Sigmoid colon (tissue), 7 donors: Measurements from ENCODE around the gene HSPE1. TPM values are rescaled to one million over a fixed set of nuclear protein-coding genes. Genes with fewer than 3 reads are reported as not detected.

Source experiments
- DNase-seq: peaks from one replicate; pipeline ENCODE4 v3.0.0-alpha.2; 2019
- H3K27ac ChIP-seq, 4 donors: fragments of 200-600 bp; sonication (generic); one replicate each; pipeline ENCODE4 v1.5.1; 2016 to 2019; ENCODE audit warnings: mild to moderate bottlenecking in 1 of 4
- H3K27me3 ChIP-seq, 3 donors: fragments of 200-600 bp; sonication (generic); one replicate each; pipeline ENCODE4 v1.5.1; 2019; ENCODE audit warnings: mild to moderate bottlenecking in 1 of 3
- H3K36me3 ChIP-seq, 4 donors: fragments of 200-600 bp; sonication (generic); one replicate each; pipeline ENCODE4 v1.5.1; 2016 to 2019
- H3K4me1 ChIP-seq, 4 donors: fragments of 200-600 bp; sonication (generic); one replicate each; pipeline ENCODE4 v1.5.1; 2017 to 2019
- H3K4me3 ChIP-seq, 4 donors: fragments of 200-600 bp; sonication (generic); one replicate each; pipeline ENCODE4 v1.5.1; 2017 to 2019; ENCODE audit warnings: mild to moderate bottlenecking in 2 of 4, moderate library complexity in 1 of 4
- H3K9me3 ChIP-seq, 4 donors: fragments of 200-600 bp in 3 of 4; sonication (generic) in 3 of 4; one replicate each; pipeline versions ENCODE4 v1.5.1 to v1.6.1; 2013 to 2019
- CTCF ChIP-seq, 4 experiments: fragments of 450-650 bp in 3 of 4; fragments of 200-600 bp in 1 of 4; IDR thresholded peaks; one replicate each; pipeline ENCODE4 v1.5.1; 2016 to 2019; ENCODE audit warnings: antibody characterized with exemption in 4 of 4, mild to moderate bottlenecking in 3 of 4, moderate library complexity in 2 of 4
- EP300 ChIP-seq, 4 donors: sonication (generic); formaldehyde crosslinking; IDR thresholded peaks; one replicate each; pipeline ENCODE4 v1.6.1; 2017; ENCODE audit warnings: antibody characterized with exemption in 4 of 4
- POLR2A ChIP-seq, 2 donors: fragments of 450-650 bp; IDR thresholded peaks; one replicate each; pipeline ENCODE4 v1.6.1; 2016; ENCODE audit warnings: antibody characterized with exemption in 2 of 2, mild to moderate bottlenecking in 2 of 2, moderate library complexity in 2 of 2
- POLR2AphosphoS5 ChIP-seq, 4 donors: sonication (generic); formaldehyde crosslinking; IDR thresholded peaks; one replicate each; pipeline ENCODE4 v1.6.1; 2017; ENCODE audit warnings: antibody characterized with exemption in 4 of 4
- WGBS, 2 donors: extraction: QIAGEN DNeasy Blood & Tissue Kit; methylation state at CpG; one replicate each; pipeline ENCODE4 v1.1.7; 2013; 5-methylcytosine and 5-hydroxymethylcytosine counted together
- intact Hi-C: fragments of 100-400 bp; cut with DNase I; formaldehyde crosslinking; loops from one replicate; pipeline ENCODE4 v1.15.1; 2023
- polyA plus RNA-seq, 3 donors: library from polyadenylated mRNA; stranded (reverse); fragments of 200-250 nt; gene quantifications; one replicate each; pipeline ENCODE4 v1.2.3, GENCODE V29; 2013
- total RNA-seq, 4 donors: library from RNA; depleted of rRNA; stranded (reverse); fragments of >200 nt; gene quantifications; one replicate each; pipeline ENCODE4 v1.1.0, GENCODE V29; 2016
- donor health status: healthy with polysubstance abuse.
- donor health status: Bipolar disorder and iron deficiency.
- donor health status: healthy.

HSPE1 gene
- total and polyA plus RNA-seq, 7 donors, result 47.8 to 267 (median 136) TPM

DNA sequence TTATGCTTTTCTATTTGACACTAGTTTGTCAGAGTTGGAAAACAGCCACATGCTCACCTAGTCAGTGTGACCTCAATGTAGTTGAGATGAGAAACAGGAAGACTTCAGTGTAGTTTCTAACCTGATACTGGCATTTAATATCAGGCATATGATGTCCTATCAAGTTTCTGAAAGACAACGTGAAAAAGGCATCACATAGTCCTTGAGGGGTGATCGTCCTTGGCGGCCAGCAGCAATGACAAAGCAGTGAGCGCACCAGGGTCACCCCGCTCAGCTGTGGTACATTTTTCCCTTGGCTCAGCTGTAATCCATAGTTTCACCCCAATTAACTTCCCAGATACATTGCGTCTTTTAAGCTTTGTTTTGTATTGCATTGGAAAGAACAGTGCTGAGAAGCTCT is 4.3 kb downstream of the HSPE1 start:
- no peak for DNase-seq
- Histone ChIP-seq H3K36me3 (peaks cover 0 to 37% (median 8%) of the 10 kb centered on the region in 4 donors), H3K27me3 (no peaks in the 10 kb centered on the region), H3K9me3 (no peaks in the 10 kb centered on the region), H3K4me1 (peaks cover 0 to 19% (median 14%) of the 10 kb centered on the region in 4 donors), H3K27ac (no peak overlapping the region), H3K4me3 (no peak overlapping the region)
- TF ChIP-seq POLR2AphosphoS5 (IDR thresholded peaks at IDR 0.05) (no peak), CTCF (IDR thresholded peaks at IDR 0.05) (no peak), POLR2A (IDR thresholded peaks at IDR 0.05) (no peak), EP300 (IDR thresholded peaks at IDR 0.05) (no peak)
- intact Hi-C loops, result no loop called here
- 88 to 95% methylated on average over 6 of the region's 6 CpGs for WGBS, 2 donors

DNA sequence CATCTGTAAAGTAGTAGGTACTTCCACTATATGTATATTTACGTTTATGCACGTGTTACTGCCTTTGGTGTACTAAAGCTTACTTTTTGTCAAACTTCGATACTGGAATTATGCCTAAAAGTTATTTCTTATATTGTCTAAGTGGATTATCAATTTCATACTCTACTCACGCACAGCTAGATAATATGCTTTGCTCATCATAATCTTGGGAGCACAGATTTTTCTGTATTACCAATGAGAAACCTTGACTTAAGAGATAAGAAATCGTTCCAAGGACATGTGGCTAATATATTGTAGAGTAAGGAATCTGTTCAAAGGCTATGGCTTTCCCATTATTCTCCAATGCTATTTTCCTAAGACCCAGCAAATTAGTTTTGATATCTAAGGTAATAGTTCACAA is 6.5 kb downstream of the HSPE1 start:
- WGBS, 2 donors, result 93 to 98% methylated on average over 5 of the region's 5 CpGs
- Histone ChIP-seq H3K9me3 (no peaks in the 10 kb centered on the region), H3K36me3 (peaks cover 0 to 35% (median 8%) of the 10 kb centered on the region in 4 donors), H3K4me1 (peaks cover 0 to 13% (median 9%) of the 10 kb centered on the region in 4 donors), H3K4me3 (no peak overlapping the region), H3K27ac (no peak overlapping the region), H3K27me3 (no peaks in the 10 kb centered on the region)
- no peak for DNase-seq
- no peak for TF ChIP-seq POLR2AphosphoS5 (IDR thresholded peaks at IDR 0.05)
- no peak for TF ChIP-seq POLR2A (IDR thresholded peaks at IDR 0.05)
- TF ChIP-seq CTCF (IDR thresholded peaks at IDR 0.05), result no peak
- no peak for TF ChIP-seq EP300 (IDR thresholded peaks at IDR 0.05)
- intact Hi-C loops, result no loop called here

DNA sequence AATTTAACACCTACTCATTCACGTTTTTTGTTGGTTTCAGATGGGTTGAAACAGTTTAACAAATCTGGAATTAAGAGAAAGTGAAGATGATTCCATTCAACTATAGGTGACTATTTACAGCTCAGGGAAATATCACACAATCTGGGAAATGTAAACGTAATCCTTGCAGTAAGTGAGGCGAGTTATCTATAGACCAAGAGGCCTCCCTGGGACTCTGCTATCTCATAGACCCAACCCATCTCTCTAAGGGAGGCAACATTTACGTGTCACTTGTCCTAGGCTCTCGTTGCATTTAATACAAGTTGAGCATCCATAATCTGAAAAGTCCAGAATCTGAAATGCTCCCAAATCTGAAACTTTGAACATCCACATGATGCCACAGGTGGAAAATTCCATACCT is 13.7 kb downstream of the HSPE1 start:
- WGBS, 2 donors, result 94% methylated on average over 5 of the region's 5 CpGs

DNA sequence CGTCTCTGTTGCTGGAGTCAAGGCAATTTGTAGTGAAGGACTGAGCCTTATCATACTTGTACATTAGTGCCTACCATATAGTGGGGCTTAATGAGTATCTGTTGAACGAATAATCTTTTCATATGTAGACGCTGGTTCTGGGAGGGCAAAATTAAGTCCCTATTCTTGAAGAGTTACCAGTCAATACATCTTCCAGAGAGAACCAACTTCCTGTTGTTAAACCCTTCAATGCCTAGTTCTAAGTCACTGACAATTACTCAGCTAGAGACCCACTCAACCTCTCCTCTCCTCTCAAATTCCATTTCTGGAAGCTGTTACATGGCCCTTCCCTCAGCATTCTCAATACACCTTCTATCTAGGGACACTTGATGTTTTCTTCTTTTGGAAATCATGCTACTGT is 14.6 kb downstream of the HSPE1 start:
- intact Hi-C loops, result loop anchor here (2.0 to 5.0 kb wide), 6 partner anchors 14 to 1943 kb away; partner anchors contain the start of genes COQ10B, HSPE1, MARS2 and SATB2
- WGBS, 2 donors, result 62 to 78% methylated on average over 3 of the region's 3 CpGs
- Histone ChIP-seq H3K36me3 (no peaks in the 10 kb centered on the region), H3K27me3 (no peaks in the 10 kb centered on the region), H3K9me3 (no peaks in the 10 kb centered on the region), H3K4me1 (peaks cover 0 to 31% (median 23%) of the 10 kb centered on the region in 4 donors), H3K4me3 (peak overlapping the region in 2 of 4 donors; percentile 90), H3K27ac (peak overlapping the region; percentile 91 to 96 (median 92))
- TF ChIP-seq POLR2A (IDR thresholded peaks at IDR 0.05) (no peak), POLR2AphosphoS5 (IDR thresholded peaks at IDR 0.05) (no peak), CTCF (IDR thresholded peaks at IDR 0.05) (no peak), EP300 (IDR thresholded peaks at IDR 0.05) (no peak)
- DNase-seq, result no peak

More for the DNA sequence above, 13.7 kb downstream of the HSPE1 start:
- Histone ChIP-seq H3K4me3 (no peak overlapping the region), H3K4me1 (peaks cover 0 to 25% (median 20%) of the 10 kb centered on the region in 4 donors), H3K27me3 (no peaks in the 10 kb centered on the region), H3K9me3 (no peaks in the 10 kb centered on the region), H3K36me3 (no peaks in the 10 kb centered on the region), H3K27ac (no peak overlapping the region)
- intact Hi-C loops, result loop anchor here (2.0 kb wide), 1 partner anchor 13 kb away; the partner anchor contains the start of gene HSPE1
- no peak for TF ChIP-seq POLR2AphosphoS5 (IDR thresholded peaks at IDR 0.05)
- TF ChIP-seq POLR2A (IDR thresholded peaks at IDR 0.05), result no peak
- no peak for TF ChIP-seq EP300 (IDR thresholded peaks at IDR 0.05)
- TF ChIP-seq CTCF (IDR thresholded peaks at IDR 0.05), result no peak
- no peak for DNase-seq

GRCh38 chr2:197515315-197515738 is 15.1 kb downstream of the HSPE1 start:
- no peaks in the 10 kb centered on the region for H3K36me3 ChIP-seq
- no peaks in the 10 kb centered on the region for H3K27me3 ChIP-seq
- no peaks in the 10 kb centered on the region for H3K9me3 ChIP-seq
- DNase-seq, result no peak
- H3K4me3 ChIP-seq, result peak overlapping the region; percentile 66 to 90 (median 89)
- H3K27ac ChIP-seq, result peak overlapping the region; percentile 91 to 96 (median 92)
- TF ChIP-seq EP300 (IDR thresholded peaks at IDR 0.05) (peak in 1 of 4 donors; percentile 15), CTCF (IDR thresholded peaks at IDR 0.05) (no peak)
- H3K4me1 ChIP-seq, result peaks cover 0 to 31% (median 23%) of the 10 kb centered on the region in 4 donors
- 0% methylated on average over 16 of the region's 16 CpGs for WGBS, 2 donors
- intact Hi-C loops, result loop anchor here (2.0 to 5.0 kb wide), 6 partner anchors 15 to 1942 kb away; partner anchors contain the start of genes COQ10B, HSPE1, MARS2 and SATB2
